SJCRH30 (cell line): ENCODE measurements around the gene TMTC2. TPM values are rescaled to one million over a fixed set of nuclear protein-coding genes. Genes with fewer than 3 reads are reported as not detected.

Experiments used
- DNase-seq, 2 experiments: peaks; one replicate each; pipeline ENCODE4 v3.0.0-alpha.2; 2015 to 2020
- H3K27ac ChIP-seq: fragments of 250-450 bp; sonication (Bioruptor Pico); 2 replicates; pipeline ENCODE4 v1.5.1; 2020; ENCODE audit warnings: mild to moderate bottlenecking, moderate library complexity
- H3K27me3 ChIP-seq: fragments of 250-450 bp; sonication (Bioruptor Pico); 2 replicates; pipeline ENCODE4 v1.5.1; 2020; ENCODE audit warnings: mild to moderate bottlenecking, moderate library complexity
- H3K36me3 ChIP-seq: fragments of 250-450 bp; sonication (Bioruptor Pico); 2 replicates; pipeline ENCODE4 v1.5.1; 2020; ENCODE audit warnings: mild to moderate bottlenecking, moderate library complexity
- H3K4me1 ChIP-seq: fragments of 250-450 bp; sonication (Bioruptor Pico); 2 replicates; pipeline ENCODE4 v1.5.1; 2020; ENCODE audit warnings: mild to moderate bottlenecking, moderate library complexity
- H3K4me3 ChIP-seq: fragments of 250-450 bp; sonication (Bioruptor Pico); 2 replicates; pipeline ENCODE4 v1.5.1; 2020; ENCODE audit warnings: mild to moderate bottlenecking, moderate library complexity
- H3K9me3 ChIP-seq: fragments of 250-450 bp; sonication (Bioruptor Pico); replicated peaks from 2 replicates; pipeline ENCODE4 v1.5.1; 2020; ENCODE audit warnings: mild to moderate bottlenecking, moderate library complexity
- total RNA-seq: library from RNA; depleted of rRNA; stranded (reverse); fragments of >200 nt; shearing (Covaris generic); gene quantifications from 2 replicates; pipeline ENCODE4 v1.2.3, GENCODE V29; 2014

The TMTC2 gene
- total RNA-seq, 1 experiment from 2014 or later = 6.5 TPM

- Histone ChIP-seq H3K27me3 (no peaks in the 10 kb centered on the region), H3K36me3 (no peaks in the 10 kb centered on the region), H3K4me1 (peaks cover 13% of the 10 kb centered on the region), H3K9me3 (no peaks in the 10 kb centered on the region), H3K27ac (no peak overlapping the region), H3K4me3 (no peak overlapping the region)
- DNase-seq = no peak
Measured at GRCh38 chr12:82959821-82960220, 273.1 kb downstream of the TMTC2 start.

- Histone ChIP-seq H3K4me3 (no peak overlapping the region), H3K9me3 (no peaks in the 10 kb centered on the region), H3K27me3 (no peaks in the 10 kb centered on the region), H3K27ac (no peak overlapping the region), H3K36me3 (no peaks in the 10 kb centered on the region), H3K4me1 (peaks cover 15% of the 10 kb centered on the region)
- DNase-seq = no peak
Measured at GRCh38 chr12:82961835-82962234, 275.1 kb downstream of the TMTC2 start.

GRCh38 chr12:82963956-82964355 lies 277.2 kb downstream of the TMTC2 start:
- Histone ChIP-seq H3K4me3 (peak overlapping the region; percentile 40), H3K36me3 (no peaks in the 10 kb centered on the region), H3K4me1 (peaks cover 15% of the 10 kb centered on the region), H3K27me3 (no peaks in the 10 kb centered on the region), H3K27ac (peak overlapping the region; percentile 86), H3K9me3 (no peaks in the 10 kb centered on the region)
- peak; percentile 44 to 76 for DNase-seq

- Histone ChIP-seq H3K27ac (peak overlapping the region; percentile 86), H3K9me3 (no peaks in the 10 kb centered on the region), H3K27me3 (no peaks in the 10 kb centered on the region), H3K4me3 (peak overlapping the region; percentile 40), H3K36me3 (no peaks in the 10 kb centered on the region; the same call in 1 of the 2 replicates), H3K4me1 (peaks cover 15% of the 10 kb centered on the region)
- peak; percentile 51 to 83 for DNase-seq
Measured at GRCh38 chr12:82964446-82964845, 277.7 kb downstream of the TMTC2 start.

GRCh38 chr12:82966001-82966559 lies 279.4 kb downstream of the TMTC2 start:
- H3K4me3 ChIP-seq = no peak overlapping the region
- no peak for DNase-seq
- peaks cover 15% of the 10 kb centered on the region for H3K4me1 ChIP-seq
- no peaks in the 10 kb centered on the region for H3K27me3 ChIP-seq
- no peaks in the 10 kb centered on the region; the same call in 1 of the 2 replicates for H3K36me3 ChIP-seq
- H3K27ac ChIP-seq = no peak overlapping the region
- no peaks in the 10 kb centered on the region for H3K9me3 ChIP-seq

GRCh38 chr12:82968631-82969367 lies 282.1 kb downstream of the TMTC2 start:
- no peak for DNase-seq
- H3K4me1 ChIP-seq = peaks cover 18% of the 10 kb centered on the region
- no peak overlapping the region for H3K27ac ChIP-seq
- no peaks in the 10 kb centered on the region for H3K27me3 ChIP-seq
- no peak overlapping the region for H3K4me3 ChIP-seq
- H3K9me3 ChIP-seq = no peaks in the 10 kb centered on the region
- H3K36me3 ChIP-seq = no peaks in the 10 kb centered on the region; the same call in 1 of the 2 replicates

- H3K4me1 ChIP-seq = peaks cover 7% of the 10 kb centered on the region
- H3K36me3 ChIP-seq = no peaks in the 10 kb centered on the region; the same call in 1 of the 2 replicates
- no peak for DNase-seq
- H3K9me3 ChIP-seq = no peaks in the 10 kb centered on the region
- no peak overlapping the region for H3K27ac ChIP-seq
- no peaks in the 10 kb centered on the region for H3K27me3 ChIP-seq
- no peak overlapping the region for H3K4me3 ChIP-seq
Measured at GRCh38 chr12:82970614-82971013, 283.9 kb downstream of the TMTC2 start.

- H3K4me3 ChIP-seq = no peak overlapping the region
- H3K4me1 ChIP-seq = peaks cover 7% of the 10 kb centered on the region
- no peaks in the 10 kb centered on the region for H3K27me3 ChIP-seq
- no peak overlapping the region for H3K27ac ChIP-seq
- no peak for DNase-seq
- no peaks in the 10 kb centered on the region; the same call in 1 of the 2 replicates for H3K36me3 ChIP-seq
- H3K9me3 ChIP-seq = no peaks in the 10 kb centered on the region
Measured at GRCh38 chr12:82971584-82971983, 284.9 kb downstream of the TMTC2 start.

- H3K4me3 ChIP-seq = no peak overlapping the region
- DNase-seq = no peak
- no peaks in the 10 kb centered on the region for H3K9me3 ChIP-seq
- H3K27ac ChIP-seq = no peak overlapping the region
- peaks cover 7% of the 10 kb centered on the region for H3K4me1 ChIP-seq
- H3K36me3 ChIP-seq = no peaks in the 10 kb centered on the region; the same call in 1 of the 2 replicates
- no peaks in the 10 kb centered on the region for H3K27me3 ChIP-seq
Measured at GRCh38 chr12:82972624-82973023, 285.9 kb downstream of the TMTC2 start.

GRCh38 chr12:82973592-82973991 lies 286.9 kb downstream of the TMTC2 start:
- no peak overlapping the region for H3K27ac ChIP-seq
- H3K27me3 ChIP-seq = no peaks in the 10 kb centered on the region
- H3K4me1 ChIP-seq = peaks cover 7% of the 10 kb centered on the region
- no peak overlapping the region for H3K4me3 ChIP-seq
- no peaks in the 10 kb centered on the region for H3K9me3 ChIP-seq
- DNase-seq = peak in 1 of 2 experiments; percentile 57
- H3K36me3 ChIP-seq = no peaks in the 10 kb centered on the region; the same call in 1 of the 2 replicates

GRCh38 chr12:82981150-82981549 lies 294.4 kb downstream of the TMTC2 start:
- Histone ChIP-seq H3K27me3 (no peaks in the 10 kb centered on the region), H3K4me3 (no peak overlapping the region), H3K36me3 (no peaks in the 10 kb centered on the region), H3K4me1 (no peaks in the 10 kb centered on the region), H3K27ac (no peak overlapping the region), H3K9me3 (no peaks in the 10 kb centered on the region)
- DNase-seq = no peak

- no peak overlapping the region for H3K4me3 ChIP-seq
Measured at GRCh38 chr12:82994117-82994516, 307.4 kb downstream of the TMTC2 start.

GRCh38 chr12:82996168-82996812 lies 309.6 kb downstream of the TMTC2 start:
- no peak for DNase-seq
- Histone ChIP-seq H3K4me1 (no peaks in the 10 kb centered on the region), H3K36me3 (no peaks in the 10 kb centered on the region), H3K27me3 (no peaks in the 10 kb centered on the region), H3K27ac (no peak overlapping the region), H3K4me3 (no peak overlapping the region), H3K9me3 (no peaks in the 10 kb centered on the region)

More at GRCh38 chr12:82994117-82994516, 307.4 kb downstream of the TMTC2 start:
- DNase-seq = no peak
- Histone ChIP-seq H3K36me3 (no peaks in the 10 kb centered on the region), H3K27me3 (no peaks in the 10 kb centered on the region), H3K9me3 (no peaks in the 10 kb centered on the region), H3K27ac (no peak overlapping the region), H3K4me1 (no peaks in the 10 kb centered on the region)

- no peaks in the 10 kb centered on the region for H3K4me1 ChIP-seq
- H3K4me3 ChIP-seq = no peak overlapping the region
- no peaks in the 10 kb centered on the region for H3K27me3 ChIP-seq
- H3K36me3 ChIP-seq = no peaks in the 10 kb centered on the region
- no peak overlapping the region for H3K27ac ChIP-seq
- H3K9me3 ChIP-seq = no peaks in the 10 kb centered on the region
- no peak for DNase-seq
Measured at GRCh38 chr12:82998509-82998908, 311.8 kb downstream of the TMTC2 start.

GRCh38 chr12:83003026-83003425 lies 316.3 kb downstream of the TMTC2 start:
- no peaks in the 10 kb centered on the region for H3K4me1 ChIP-seq
- H3K36me3 ChIP-seq = no peaks in the 10 kb centered on the region
- no peaks in the 10 kb centered on the region for H3K9me3 ChIP-seq
- no peaks in the 10 kb centered on the region for H3K27me3 ChIP-seq
- H3K4me3 ChIP-seq = no peak overlapping the region
- no peak overlapping the region for H3K27ac ChIP-seq
- DNase-seq = no peak
